A673 (cell line): ENCODE measurements around the gene MINAR1.

Experiments used
- CTCF ChIP-seq: fragments of 300-800, 200-600 bp; sonication (generic); conservative IDR thresholded peaks from 2 replicates; pipeline ENCODE4 v1.5.1; 2017; ENCODE audit warnings: low read depth, mild to moderate bottlenecking, antibody characterized with exemption, low read length, moderate library complexity, mixed read lengths
- EZH2 ChIP-seq: fragments of 200-600 bp; sonication (generic); IDR thresholded peaks from 2 replicates; pipeline ENCODE4 v1.6.1; 2017; ENCODE audit warnings: borderline replicate concordance, low read depth, mild to moderate bottlenecking, mixed read lengths, antibody characterized with exemption, low read length; ENCODE audit not compliant: poor library complexity, severe bottlenecking

- TF ChIP-seq EZH2 (no peak), CTCF (no peak)
These were observed 19.3 kb downstream of the MINAR1 start for GRCh38 chr15:79451361-79451999.
